ENCODE results near the gene KRTAP5-11.
"Not testable (repeated sequence)": the region's sequence is repeated elsewhere in the genome, so short reads cannot be mapped to it uniquely, and the experiment has no call there.

KRTAP5-11 gene, protein sequence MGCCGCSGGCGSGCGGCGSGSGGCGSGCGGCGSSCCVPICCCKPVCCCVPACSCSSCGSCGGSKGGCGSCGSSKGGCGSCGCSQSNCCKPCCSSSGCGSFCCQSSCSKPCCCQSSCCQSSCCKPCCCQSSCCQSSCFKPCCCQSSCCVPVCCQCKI

DNA sequence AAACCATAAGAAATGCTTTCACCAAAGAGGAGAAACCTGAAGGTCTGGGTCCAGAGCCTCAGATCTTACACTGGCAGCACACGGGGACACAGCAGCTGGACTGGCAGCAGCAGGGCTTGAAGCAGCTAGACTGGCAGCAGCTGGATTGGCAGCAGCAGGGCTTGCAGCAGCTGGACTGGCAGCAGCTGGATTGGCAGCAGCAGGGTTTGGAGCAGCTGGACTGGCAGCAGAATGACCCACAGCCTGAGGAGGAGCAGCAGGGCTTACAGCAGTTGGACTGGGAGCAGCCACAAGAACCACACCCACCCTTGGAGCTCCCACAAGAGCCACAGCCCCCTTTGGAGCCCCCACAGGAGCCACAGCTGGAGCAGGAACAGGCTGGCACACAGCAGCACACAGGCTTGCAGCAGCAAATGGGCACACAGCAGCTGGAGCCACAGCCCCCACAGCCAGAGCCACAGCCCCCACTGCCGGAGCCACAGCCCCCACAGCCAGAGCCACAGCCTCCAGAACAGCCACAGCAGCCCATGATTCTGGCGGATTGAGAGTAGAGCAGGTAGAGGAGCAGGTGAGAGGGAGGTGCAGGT is at the start of gene KRTAP5-11:
KRTAP5-11 (minus strand) TSS at position 567 of the 587 bp plus-strand sequence; CDS start at position 529, 38 bp downstream.
- no peak for DNase-seq

DNA sequence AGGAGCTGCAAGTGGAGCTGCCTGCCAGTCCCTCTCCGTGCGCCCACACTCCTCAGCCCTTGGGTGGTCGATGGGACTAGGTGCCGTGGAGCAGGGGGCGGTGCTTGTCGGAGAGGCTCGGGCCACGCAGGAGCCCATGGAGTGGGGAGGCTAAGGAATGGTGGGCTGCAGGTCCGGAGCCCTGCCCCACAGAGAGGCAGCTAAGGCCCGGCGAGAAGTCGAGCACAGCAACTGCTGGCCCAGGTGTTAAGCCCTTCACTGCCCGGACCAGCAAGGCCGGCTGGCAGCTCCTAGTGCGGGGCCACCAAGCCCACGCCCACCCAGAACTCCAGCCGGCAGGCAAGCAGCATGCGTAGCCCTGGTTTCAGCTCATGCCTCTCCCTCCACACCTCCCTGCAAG is 48.9 kb upstream of the KRTAP5-11 start:
- not testable (repeated sequence) for DNase-seq

DNA sequence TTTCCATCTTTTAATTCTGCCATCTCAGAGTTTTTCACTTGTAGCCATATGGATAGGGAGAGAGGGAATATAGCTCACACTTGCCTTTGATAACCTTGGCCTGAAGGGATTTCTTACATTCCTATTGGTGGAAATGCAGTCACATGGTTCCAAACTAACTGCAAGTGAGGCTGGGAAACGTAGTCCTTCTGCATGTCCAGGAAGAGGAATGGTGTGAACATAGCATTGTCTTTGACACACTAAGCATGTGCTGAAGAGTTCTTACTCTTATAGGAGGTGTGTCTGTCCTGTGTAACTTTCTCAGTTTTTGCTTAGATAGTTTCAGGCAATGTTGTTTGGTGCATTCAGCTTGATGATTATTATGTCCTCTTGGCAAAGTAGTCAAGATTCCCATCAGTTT is 47.4 kb upstream of the KRTAP5-11 start:
- not testable (repeated sequence) for DNase-seq

DNA sequence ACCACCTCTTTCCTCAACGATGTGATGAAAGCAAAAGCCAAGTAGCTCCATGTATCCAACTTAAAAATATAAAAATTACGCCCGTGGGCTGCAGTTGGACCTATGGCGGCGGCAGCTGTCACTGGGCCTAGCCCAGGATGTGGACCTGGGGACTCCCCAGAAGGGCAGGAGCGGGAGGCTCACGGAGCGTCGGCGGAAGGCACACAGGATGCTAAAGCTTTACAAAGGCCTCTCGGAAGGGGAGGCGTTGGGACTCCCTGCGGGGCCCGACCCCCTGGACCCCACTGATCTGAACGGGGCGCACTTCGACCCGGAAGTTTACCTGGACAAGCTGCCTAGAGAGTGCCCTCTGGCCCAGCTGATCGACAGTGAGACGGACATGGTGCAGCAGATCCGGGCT is 46.3 kb upstream of the KRTAP5-11 start:
- not testable (repeated sequence) for DNase-seq

DNA sequence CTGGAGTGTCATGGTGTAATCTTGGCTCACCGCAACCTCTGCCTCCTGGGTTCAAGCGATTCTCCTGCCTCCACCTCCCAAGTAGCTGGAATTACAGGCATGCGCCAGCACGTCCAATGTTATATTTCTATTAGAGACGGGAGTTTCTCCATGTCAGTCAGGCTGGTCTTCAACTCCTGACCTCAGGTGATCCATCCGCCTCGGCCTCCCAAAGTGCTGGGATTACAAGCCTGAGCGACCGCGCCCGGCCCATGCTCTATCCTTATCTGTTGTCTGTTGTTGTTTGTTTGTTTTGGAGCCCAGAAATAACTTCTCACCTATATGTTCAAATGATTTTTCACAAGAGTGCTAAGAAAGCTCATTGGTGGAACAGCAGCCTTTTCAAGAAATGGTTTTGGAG is 40.6 kb upstream of the KRTAP5-11 start:
- DNase-seq, result not testable (repeated sequence)

DNA sequence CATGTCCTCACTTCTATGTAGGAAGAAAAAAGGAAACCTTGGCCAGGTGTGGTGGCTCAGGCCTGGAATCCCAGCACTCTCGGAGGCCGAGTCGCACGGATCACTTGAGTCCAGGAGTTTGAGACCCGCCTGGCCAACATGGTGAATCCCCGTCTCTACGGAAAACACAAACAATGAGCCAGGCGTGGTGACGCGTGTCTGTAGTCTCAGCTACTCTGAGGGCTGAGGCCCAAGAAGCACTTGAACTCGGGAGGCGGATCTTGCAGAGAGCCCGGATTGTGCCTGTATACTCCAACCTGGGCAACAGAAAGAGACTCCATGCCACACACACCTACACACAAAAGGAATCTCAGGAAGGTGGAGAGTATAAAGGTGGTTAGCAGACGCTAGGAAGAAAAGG is 39.9 kb upstream of the KRTAP5-11 start:
- DNase-seq, result not testable (repeated sequence)

DNA sequence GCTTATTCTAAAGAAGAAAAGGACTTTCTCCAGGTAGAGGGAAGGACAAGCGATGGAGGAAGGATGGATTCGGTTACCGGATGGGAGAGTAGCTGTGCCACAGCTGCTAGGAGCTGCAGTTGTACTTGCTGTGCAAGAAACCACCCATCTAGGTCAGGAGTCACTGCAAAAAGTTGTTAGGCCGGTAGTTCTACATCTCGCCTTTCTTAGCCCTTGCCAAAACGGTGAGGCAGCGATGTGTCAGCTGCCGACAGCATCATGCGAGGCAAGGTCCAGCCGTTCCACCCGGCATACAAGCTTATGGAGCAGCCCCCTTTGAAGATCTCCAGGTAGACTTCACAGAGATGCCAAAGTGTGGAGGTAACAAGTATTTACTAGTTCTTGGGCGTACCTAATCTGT is 32.3 kb upstream of the KRTAP5-11 start:
- not testable (repeated sequence) for DNase-seq

DNA sequence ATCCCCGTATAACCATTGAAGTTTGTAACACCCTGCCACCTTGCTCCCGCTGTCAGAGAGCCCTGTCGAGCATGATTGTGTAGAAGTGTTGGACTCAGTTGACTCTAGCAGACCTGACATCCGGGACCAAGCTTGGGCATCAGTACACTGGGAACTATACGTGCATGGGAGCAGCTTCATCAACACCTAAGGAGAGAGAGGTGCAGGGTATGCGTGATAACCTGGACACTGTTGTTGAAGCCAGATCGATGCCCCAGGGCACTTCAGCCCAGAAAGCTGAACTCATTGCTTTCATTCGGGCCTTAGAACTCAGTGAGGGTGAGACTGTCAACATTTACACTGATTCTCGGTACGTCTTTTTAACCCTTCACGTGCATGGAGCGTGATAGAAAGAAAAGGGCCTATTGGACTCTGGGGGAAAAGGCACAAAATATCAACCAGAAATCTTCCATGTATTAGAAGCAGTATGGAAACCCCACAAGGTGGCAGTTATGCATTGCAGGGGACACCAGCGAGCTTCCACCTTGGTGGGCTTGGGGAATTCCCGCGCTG is 31.8 kb upstream of the KRTAP5-11 start:
- not testable (repeated sequence) for DNase-seq

DNA sequence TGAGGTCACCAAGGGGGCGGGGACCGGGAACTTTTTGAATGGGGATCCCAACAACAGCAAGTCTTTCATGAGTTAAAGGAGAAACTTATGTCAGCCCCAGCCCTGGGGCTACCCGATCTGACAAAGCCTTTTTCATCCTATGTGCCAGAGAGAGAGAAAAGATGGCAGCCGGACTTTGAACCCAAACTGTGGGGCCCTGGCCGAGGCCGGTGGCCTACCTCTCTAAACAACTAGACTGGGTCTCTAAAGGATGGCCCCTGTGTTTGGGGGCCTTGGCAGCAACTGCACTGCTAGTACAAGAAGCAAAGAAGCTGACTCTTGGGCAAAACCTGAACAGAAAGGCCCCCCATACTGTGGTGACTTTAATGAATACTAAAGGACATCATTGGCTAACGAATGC is 31.3 kb upstream of the KRTAP5-11 start:
- not testable (repeated sequence) for DNase-seq

DNA sequence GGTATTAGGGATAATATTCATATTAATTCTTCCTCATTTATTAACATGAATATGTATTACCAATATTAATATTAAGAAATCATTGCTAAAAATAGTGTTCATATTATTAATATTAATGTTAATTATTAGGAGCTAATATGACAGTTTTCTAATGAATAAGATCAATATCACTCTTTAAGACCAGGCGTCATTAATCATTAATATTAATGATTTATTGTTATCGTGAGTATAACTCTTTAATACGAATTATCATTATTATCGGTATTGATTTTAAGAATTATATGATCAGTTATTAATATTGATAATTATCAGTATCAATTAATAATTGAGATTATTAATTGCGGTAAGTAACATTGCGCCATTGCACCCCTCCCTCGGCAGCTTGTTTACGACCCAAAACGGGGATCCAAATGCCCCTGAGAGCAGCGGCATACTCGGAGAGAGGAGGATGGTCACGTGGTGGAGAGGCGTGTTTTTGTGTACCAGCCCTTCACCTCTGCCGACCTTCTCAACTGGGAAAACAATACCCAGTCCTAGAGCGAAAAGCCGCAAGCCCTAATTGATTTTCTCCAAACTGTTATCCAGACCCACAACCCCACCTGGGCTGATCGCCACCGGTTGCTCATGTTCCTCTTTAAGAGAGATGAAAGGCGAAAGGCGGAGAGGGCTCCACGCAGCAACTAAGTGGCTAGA is 28.7 kb upstream of the KRTAP5-11 start:
- not testable (repeated sequence) for DNase-seq

DNA sequence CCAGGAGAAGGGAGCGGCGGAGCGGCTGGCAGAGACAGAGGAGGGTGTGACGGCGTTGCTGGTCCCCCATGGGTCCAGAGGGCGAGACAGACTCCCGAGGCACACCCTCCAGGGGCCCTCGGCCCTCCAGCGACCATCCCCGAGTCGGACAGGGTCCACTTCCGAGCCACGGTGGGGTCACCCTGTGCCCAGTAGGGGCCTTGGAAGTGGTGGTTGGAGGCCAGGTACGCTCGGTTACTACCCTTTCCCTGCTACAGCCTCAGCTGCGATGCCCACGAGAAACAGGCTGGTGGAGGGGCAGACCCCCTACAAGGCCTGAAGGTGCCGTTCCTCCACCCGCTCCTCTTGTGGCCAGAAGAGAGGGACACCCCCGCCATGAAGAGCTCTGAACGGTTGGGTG is 25.6 kb upstream of the KRTAP5-11 start:
- not testable (repeated sequence) for DNase-seq

DNA sequence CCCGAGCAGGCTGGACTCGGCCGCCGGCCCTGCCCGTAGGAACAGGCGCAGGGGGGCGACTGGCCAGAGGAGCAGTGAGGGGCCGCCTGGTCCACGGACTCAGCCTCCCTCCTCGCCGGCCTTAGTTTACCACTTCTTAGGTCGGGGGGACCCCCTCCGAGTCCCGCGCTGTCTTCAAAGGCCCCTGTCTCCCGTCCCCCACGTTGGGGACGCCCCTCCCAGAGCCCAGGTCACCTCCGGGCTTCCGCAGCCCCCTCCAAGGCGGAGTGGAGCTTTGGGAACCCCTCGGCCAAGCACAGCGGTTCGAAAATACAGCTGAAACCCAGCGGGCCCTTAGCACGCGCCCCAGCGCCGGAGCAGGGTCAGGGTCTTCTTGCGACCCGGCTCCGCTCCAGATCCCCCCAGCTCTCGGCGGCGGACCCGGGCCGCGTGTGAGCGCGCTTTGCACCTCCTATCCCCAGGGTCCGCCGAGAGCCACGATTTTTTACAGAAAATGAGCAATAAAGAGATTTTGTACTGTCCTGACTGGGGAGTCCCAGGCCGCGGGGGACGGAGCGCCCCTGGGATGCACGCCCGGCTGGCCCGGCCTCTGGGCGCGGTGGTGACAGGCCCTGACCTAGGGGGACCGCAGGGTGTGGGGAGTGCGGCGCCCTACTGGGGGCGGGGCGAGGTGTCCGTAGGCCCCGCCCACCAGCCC is 25.0 kb upstream of the KRTAP5-11 start:
- DNase-seq, result not testable (repeated sequence)

DNA sequence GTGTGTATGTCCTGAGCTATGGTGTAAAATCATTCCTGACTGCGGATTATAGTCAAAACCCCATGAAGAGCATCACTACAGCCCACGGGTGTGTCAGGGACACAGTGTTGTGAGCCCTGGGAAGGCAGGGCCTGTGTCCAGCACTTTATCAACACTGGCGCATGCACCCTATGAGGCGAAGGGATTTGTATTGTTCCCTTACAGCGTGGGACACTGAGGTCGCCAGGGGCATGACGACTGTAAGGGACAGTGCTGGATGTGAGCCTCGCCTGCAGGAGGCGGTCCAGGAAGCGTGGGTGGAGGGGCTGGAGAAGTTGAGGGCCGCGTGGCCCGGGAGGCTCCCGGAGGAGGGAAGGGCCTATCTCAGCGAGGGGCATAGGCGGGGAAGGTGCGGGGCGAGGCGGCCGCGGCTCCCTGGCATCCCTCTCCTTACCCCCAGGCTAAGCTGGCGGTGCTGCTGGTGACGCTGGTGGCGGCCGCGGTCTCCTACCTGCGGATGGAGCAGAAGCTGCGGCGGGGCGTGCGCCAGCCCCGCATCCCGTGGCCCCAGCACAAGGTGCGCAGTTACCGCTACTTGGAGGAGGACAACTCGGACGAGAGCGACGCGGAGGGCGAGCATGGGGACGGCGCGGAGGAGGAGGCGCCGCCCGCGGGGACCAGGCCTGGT is 24.3 kb upstream of the KRTAP5-11 start:
- not testable (repeated sequence) for DNase-seq

DNA sequence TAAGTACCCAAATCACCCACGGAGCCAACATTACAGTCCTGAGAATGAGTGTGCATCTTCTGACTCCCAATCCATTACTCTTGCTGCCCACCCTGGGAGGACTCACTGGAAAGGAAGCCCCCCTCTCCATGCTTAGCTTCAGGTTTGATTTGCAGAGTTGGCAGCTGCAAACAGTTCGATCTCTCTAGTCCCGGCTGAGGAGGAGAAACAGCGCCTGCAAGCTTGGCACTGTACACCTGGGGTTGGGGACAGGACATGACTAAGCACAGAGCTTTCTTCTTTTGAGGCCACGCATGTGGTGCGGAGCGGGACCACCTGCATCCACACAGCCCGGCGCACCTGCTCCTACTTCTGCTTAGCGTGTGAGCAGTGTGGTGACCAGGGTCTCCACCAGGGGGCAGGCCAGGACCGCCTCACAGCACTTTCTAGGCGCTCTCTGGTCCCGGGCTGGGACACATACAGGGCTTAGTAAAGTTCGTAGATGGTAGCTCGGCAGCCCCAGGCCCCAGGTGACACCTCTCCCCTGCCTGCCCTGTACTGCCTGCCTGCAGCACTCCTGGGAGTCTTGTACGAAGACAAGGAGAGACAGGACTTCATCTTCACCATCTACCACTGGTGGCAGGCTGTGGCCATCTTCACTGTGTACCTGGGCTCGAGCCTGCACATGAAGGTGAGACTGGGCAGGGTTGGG is 22.3 kb upstream of the KRTAP5-11 start:
- DNase-seq, result not testable (repeated sequence)

DNA sequence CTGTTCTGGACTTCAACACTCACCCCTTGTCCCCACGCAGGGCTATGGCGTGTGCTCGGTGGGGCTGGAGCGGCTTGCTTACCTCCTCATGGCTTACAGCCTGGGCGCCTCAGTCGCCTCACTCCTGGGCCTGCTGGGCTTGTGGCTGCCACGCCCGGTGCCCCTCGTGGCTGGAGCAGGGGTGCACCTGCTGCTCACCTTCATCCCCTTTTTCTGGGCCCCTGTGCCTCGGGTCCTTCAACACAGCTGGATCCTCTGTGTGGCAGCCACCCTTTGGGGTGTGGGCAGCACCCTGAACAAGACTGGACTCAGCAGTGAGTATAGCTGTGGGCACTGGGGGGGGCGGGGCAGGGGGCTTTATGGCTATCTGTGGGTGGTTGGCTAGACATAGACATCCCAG is 20.5 kb upstream of the KRTAP5-11 start:
- not testable (repeated sequence) for DNase-seq

DNA sequence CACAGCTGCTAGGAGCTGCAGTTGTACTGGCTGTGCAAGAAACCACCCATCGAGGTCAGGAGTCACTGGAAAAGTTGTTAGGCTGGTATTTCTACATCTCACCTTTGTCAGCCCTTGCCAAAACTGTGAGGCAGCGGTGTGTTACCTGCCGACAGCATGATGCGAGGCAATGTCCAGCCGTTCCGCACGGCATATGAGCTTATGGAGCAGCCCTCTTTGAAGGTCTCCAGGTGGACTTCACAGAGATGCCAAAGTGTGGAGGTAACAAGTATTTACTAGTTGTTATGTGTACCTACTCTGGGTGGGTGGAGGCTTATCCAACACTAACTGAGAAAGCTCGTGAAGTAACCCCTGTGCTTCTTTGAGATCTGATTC is 6.9 kb upstream of the KRTAP5-11 start:
- DNase-seq, result not testable (repeated sequence)

DNA sequence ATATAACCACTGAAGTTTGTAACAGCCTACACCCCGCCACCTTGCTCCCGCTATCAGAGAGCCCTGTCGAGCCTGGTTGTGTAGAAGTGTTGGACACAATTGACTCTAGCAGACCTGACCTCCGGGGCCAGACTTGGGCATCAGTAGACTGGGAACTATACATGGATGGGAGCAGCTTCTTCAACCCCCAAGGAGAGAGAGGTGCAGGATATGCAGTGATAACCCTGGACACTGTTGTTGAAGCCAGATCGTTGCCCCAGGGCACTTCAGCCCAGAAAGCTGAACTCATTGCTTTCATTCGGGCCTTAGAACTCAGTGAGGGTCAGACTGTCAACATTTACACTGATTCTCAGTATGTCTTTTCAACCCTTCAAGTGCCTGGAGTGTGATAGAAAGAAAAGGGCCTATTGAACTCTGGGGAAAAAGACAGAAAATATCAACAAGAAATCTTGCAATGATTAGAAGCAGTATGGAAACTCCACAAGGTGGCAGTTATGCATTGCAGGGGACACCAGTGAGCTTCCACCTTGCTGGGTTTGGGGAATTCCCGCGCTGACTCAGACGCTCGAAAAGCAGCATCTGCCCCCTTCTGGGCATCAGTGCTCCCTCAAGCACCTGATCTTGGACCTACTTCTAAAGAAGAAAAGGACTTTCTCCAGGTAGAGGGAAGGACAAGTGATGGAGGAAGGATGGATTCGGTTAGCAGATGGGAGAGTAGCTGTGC is 6.3 kb upstream of the KRTAP5-11 start:
- not testable (repeated sequence) for DNase-seq

DNA sequence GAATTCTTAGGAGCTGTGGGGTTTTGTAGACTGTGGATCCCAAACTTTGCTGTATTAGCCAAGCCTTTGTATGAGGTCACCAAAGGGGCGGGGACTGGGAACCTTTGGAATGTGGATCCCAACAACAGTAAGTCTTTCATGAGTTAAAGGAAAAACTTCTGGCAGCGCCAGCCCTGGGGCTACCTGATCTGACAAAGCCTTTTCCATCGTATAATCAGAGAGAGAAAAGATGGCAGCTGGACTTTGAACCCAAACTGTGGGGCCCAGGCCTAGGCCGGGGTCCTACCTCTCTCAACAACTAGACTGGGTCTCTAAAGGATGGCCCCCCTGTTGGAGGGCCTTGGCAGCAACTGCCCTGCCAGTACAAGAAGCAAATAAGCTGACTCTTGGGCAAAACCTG is 5.6 kb upstream of the KRTAP5-11 start:
- not testable (repeated sequence) for DNase-seq

DNA sequence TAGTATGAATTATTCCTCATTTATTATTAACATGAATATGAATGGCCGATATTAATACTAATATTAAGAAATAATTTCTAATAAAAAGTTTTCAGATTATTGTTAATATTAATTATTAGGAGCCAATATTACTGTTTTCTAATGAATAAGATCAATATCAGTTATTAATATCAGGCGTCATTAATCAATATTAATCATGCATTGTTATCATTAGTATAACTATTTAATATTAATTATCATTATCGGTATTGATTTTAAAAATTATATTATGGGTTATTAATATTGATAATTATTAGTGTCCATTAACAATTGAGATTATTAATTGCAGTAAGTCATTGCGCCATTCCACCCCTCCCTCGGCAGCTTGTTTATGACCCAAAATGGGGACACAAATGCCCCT is 3.0 kb upstream of the KRTAP5-11 start:
- DNase-seq, result not testable (repeated sequence)

DNA sequence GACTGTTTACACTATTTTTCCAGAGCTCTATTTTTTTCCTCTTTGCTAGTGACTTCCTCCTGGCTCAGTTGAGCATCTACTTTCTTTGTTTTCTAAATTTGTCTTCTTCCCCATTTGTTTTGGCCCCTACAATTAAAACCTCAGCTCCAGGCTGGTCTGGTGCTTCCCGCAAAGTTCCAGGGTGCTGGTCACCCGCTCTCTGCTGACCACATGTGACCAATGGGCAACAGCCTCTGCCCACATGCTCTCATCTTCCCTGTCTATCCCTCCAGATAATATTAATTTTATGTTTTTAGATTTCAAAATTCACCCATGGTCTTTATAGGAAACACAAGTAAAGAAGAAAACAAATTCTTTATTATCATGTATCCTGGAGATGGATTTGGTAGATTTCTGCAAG is 294 bp upstream of the KRTAP5-11 start:
- DNase-seq, result not testable (repeated sequence)

DNA sequence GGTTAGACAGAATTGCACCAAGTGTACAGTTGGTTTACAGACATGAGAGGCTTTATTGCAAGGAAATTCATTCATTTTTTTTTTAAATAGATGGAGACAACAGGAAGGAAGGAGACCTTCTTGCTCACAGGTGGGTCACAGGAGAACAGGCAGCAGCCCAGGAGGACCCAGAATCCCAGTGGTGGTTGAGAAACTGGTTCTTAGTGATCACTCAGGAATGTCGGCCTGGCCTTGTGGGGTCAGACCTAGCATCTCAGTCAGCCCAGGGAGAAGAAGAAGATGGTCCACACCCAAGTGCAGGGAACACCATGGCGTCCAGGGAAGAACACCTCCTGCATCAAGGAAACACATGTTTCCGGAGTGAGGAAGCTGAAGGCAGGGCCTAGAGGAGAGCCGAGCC is 849 bp downstream of the KRTAP5-11 start:
- no peak for DNase-seq

Measured in activated CD4-positive, CD25-positive, alpha-beta regulatory T cell treated with anti-CD3 and anti-CD28 coated beads, Interleukin-2, amount 50 U/mL, for 72 hours (primary cell).